ENCODE measurements around the gene ZNF18. TPM values are rescaled to one million over a fixed set of nuclear protein-coding genes. Genes with fewer than 3 reads are reported as not detected.

Gene ZNF18
- 8.8 TPM for polyA plus RNA-seq (2013, experiment 1 of 2; ENCODE audit: insufficient read length)
- polyA plus RNA-seq (2013, experiment 2 of 2; ENCODE audit: insufficient read length) = 8.1 TPM

DNA sequence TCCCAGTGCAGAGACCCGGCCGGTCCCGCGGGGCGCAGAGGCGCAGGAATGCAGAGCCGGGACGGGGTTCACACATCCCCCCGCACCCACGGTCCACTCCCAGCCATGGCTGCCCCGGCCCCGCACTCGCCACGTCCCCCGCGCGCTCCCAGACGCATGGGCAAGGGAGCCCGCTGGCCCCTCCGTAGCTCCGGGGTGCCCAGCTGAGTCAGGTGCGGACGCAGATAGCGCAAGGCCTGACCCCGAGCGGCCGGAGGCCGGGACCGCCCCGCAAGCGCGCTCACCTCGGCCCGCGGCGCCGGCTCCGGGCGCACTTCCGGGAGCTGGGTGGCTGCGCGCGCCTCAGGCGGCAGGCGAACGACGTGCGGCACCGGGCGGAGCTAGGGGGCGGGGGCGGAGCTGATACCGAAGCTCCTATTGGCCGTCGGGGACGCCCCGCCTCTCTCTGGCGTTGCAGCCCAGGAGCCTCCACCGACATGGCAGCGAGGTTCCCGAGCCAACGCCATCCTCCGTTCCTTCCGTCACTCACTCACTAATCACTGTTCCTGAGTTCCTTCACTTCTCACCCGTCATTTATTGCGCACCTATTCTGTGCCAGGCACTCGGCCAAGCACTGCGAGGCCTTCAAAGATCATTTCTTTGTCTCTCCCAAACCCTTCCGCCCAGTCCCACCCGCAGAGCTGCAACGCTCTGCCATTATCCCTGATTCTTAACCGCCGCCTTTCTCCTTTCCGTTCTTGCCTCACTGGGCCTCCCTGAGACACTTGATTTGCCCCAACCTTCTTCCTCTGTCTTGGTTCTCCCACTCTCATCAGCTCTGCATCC, at the start of gene ZNF18:
ZNF18 (minus strand) TSS at position 329 of the 825 bp plus-strand sequence. CDS start 4,646 bp downstream, outside the sequence.
- peak; percentile 94 for DNase-seq

DNA sequence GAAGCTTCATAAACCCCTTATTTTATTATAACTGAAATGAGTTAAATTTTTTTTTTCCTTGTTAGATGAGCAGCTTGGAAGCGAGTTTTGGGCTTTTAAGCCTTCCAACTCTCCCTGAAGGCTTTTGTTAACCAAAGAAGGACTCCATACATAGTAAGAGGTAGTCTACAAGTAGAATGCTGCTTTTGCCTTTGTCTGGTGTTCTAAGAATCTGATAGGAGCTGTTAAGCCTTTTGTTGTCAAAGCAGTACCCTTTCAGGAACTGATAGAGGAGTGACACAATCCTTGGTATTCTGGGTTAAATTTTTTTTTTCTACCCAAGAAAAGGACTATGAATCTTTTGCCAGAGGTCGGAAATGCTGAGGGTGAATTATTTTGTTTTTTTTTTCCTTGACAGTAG, 49.5 kb upstream of the ZNF18 start:
- DNase-seq = no peak

DNA sequence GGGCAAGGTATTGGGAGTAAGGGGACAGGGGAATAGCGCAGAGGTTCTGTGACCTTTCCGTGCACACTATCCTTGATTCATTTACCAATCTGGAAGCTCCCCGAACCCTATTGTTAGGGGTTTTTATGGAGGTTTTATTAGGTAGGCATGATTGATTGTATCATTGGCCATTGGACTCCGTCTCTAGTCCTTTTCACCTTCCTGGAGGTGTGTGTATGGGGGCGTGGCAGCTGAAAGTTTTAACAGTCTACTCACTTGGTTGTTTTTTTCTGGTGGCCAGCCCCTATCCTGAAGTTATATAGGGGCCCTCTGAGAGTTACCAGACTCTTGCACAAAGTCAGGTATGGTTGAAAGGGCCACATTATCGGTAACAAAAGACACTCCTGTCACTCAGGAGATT, 46.4 kb upstream of the ZNF18 start:
- no peak for DNase-seq

DNA sequence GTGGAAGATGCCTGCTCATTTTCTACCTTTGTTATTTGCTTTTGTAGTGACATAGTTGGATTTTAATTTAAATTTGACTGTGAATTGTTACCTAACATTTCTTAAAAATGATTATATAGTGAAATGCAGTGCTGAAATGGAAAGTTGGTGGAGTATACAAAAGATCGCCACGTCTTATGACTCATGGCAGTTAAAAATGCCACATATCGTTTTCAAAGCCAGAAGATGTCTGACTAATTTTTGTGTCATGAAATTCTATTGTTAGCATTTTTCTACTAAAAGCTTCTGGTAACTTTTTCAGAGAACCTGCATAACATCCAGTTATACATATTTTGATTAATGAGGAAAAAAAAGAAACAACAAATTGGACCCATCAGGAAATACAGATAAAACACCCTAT, 44.0 kb upstream of the ZNF18 start:
- peak; percentile 76 for DNase-seq

- no peak for DNase-seq
Measured at GRCh38 chr17:12040478-12040877, 43.2 kb upstream of the ZNF18 start.

- DNase-seq = no peak
Measured at GRCh38 chr17:12037970-12038369, 40.7 kb upstream of the ZNF18 start.

DNA sequence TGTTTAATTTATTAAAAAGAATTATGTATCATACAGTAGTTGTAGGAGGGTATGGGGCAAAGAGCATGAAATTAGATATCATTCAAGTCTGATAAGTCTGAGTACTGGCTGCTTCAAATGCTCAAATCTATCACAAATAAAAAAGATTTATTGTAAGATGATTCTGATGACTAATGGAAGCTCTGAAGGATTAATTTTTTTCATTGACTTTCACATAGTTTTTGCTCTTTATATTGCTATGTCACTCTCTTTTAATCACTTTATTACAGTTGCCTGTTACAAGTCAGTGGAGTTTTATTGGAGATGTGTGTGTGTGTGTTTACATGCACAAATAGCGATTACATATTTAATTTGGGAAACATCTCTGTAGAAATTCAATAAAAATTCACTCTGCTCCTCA, 38.4 kb upstream of the ZNF18 start:
- no peak for DNase-seq

DNA sequence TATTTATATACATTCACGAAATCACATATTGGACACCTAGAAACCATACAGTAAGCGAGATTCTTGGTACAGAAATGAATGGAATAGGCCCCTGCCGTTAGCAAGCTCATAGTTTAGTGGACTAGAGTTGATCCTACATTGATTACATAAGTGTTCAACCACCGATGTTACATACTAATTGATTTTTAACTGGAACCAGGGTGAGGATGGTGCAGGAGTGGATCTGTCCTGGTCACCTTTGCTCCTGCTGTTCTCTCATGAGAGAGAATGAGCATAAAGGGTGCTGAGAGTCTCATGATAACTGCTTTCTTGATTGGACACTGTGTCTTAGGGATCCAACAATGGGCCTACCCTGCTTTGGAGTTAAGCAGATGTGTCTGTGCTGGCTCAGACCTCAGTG, 37.3 kb upstream of the ZNF18 start:
- no peak for DNase-seq

DNA sequence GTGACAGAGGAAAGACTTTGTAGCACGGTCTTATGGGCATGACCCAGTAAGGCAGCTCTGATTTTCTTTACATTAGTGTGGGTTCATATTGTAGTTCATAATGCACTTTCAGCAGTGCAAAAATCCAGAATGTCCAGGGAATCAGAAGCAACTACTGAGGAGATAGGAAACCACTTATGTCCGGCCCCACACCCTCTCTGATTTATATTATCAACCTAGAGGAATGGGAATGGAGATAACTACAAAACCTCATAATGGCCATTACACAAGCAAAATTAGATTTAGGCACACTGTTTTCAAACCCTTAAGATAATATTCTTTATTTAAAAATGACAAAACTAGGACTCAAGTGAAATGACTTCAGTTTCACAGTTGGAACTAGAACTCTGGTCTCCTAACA, 31.3 kb upstream of the ZNF18 start:
- DNase-seq = no peak

GRCh38 chr17:12027658-12028057, 30.4 kb upstream of the ZNF18 start:
- DNase-seq = no peak

DNA sequence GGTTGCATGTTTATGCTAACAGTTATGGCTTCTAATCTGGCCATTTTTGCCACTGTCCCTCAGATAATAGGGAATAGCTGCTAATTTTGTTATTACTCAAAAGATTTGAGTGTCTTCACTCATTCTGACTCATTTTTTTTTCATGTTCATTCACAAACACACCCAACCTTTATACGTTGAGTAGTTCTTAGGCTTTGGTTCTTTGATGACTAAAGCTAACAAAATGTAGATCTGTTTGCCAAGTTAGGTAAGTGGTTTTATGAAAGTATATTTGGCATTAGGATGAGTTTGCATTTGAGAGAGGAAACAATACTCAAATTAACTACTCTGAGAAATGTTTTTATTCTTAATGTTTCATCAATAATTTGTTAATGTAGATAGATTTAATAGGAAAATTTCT, 27.1 kb upstream of the ZNF18 start:
- DNase-seq = peak; percentile 58

DNA sequence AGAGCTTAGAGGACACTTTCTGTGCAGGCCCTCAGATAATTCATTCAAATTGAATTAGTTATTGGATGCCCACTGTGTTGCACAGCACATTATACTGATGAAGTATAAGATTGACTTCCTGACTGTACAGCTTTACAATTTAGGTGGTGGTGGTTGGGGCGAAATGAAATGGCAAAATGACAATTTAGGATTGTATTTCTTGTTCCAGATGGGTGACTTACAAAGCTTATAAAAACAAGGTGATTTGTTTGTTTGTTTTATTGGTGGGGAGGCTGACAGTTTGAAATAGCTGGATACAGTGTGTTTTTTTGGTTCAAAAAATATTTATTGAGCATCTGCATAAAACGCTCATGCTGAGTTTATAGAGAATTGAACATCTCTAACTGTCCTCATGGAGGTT, 25.0 kb upstream of the ZNF18 start:
- DNase-seq = no peak

DNA sequence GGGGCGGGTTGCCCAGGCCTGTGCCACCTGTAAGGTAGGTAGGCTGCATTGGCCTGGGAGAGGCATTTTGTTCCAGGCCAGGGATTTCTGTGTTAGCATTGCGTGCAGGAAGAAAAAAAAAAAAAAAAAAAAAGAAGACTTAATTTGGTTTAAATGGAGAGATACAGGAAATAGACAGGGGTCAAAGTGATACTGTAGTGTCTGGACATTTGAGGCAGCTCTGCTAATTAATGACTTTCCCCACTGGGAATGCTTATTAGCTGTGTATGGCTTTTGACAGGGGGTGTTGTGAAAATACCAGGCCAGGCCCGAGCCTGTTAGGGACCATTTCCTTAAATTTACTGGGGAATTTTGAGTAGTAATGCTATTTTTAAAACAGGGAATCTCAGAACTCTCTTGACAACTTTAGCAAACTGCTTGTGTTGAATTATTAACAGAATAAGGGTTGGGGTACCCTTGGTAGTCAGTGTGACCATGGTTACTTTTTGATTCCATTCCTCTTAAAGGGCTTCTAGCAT, 24.4 kb upstream of the ZNF18 start:
- no peak for DNase-seq

- DNase-seq = peak; percentile 87
Measured at GRCh38 chr17:12020642-12021622, 23.7 kb upstream of the ZNF18 start, which contains the start of gene MAP2K4. MAP2K4 (plus strand) TSS chr17:12020877; CDS start chr17:12020887, 10 bp downstream.

- DNase-seq = no peak
Measured at GRCh38 chr17:12007466-12007865, 10.2 kb upstream of the ZNF18 start.

DNA sequence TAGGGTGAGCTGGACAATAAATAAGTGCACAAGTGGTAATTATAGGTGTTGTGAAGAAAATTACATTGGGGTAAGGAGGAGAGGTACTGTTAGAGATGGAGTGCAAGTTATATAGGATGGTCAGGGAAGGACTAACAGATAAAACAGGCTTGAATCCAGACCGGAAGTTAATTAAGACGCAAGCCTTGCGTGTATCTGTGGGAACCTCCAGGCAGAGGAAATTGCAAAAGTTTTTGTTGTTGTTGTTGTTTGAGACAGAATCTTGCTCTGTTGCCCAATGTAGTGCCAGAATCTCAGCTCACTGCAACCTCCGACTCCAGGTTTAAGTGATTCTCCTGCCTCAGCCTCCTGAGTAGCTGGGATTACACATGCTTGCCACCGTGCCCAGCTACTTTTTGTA, 2.4 kb upstream of the ZNF18 start:
- no peak for DNase-seq

- DNase-seq = no peak
Measured at GRCh38 chr17:11997972-11998233, 628 bp upstream of the ZNF18 start.

GRCh38 chr17:11996722-11997146, 541 bp downstream of the ZNF18 start:
- no peak for DNase-seq

DNA sequence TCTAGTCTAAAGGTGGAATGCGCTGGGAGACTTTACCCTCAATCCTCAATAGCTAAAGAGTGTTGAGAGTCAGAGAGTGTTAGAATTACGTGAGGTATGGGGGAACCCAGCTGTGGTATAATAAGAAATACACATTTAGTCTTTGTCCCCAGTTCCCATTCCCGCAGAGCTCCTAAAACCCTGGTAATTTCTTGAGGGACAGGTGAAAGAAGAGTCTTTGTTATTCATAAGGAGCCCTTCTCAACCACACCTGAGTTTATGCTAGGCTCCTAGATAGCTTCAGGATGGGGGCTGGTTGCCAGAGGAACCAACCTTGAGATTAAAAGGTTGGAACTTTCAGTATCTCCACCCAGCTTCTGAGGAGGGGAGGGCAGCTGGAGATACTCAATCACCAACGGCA, 5.8 kb downstream of the ZNF18 start:
- DNase-seq = no peak

DNA sequence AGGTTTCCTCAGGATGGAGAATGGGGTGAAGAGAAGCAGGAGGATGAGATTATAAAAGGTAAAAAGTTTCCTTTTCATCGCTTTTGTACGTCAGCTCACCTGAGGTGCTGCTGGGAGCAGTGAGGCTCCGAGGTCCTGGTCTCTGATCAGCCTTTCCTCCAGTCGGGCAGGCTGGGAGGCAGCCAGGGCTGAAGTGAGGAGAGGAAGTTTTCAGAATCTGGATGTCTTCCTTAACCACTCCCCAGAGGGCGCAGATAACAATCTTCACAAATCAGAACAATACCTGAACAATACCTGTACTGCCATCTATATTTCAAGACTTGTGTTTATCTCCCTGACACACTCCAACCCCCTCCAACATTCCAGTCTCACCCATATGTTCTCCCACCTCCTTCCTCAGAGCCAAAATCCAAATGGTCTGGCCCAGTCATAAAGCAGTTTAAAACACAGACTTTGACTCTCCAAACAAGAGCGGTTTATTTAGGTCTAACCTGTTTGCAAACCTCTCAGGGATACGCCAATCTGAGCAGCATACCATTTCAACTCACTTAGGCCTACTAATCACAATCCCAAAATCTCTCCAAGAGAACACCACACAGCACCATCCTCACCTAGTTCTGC, 6.8 kb downstream of the ZNF18 start:
- no peak for DNase-seq

GRCh38 chr17:11986942-11987329, 10.3 kb downstream of the ZNF18 start:
- DNase-seq = peak; percentile 44

DNA sequence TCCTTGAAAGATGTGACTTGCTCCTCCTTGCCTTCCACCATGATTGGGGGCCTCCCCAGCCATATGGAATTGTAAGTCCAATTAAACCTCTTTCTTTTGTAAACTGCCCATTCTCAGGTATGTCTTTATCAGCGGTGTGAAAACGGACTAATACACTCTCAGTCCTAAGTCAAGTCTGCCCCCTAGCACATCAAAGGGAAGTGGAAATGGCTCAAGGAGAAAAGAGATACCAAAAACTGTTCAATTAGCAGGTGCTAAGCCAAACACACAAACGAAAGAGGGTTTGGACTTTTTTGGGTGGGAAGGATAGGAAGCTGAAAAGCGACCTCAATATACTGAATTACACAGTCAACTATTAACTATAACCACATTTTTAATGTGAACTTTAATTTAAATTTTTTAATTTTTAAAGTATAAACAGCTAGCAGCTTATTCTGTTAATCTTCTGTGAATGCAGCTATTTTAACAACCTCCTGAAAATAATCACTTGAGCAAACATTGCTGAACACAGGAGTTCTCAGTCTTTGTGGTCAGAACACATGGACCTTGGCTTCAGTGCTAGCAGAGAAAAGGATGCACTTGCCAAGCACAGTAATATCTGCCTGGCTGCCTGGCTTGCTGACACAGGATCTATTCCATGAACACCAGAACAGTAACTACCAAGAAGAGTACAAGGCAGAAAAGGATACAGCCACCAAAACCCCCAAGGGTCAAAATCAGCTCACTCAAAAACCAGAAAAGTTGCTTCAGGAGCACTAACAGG, 10.9 kb downstream of the ZNF18 start:
- no peak for DNase-seq

All from fibroblast of skin of abdomen (primary cell).